Lower leg skin (tissue), 3 donors: Measurements from ENCODE around the gene ELP2.

Experiments used
- CTCF ChIP-seq, 3 donors: fragments of 450-650 bp; IDR thresholded peaks; one replicate each; pipeline ENCODE4 v1.5.1; 2016; ENCODE audit warnings: antibody characterized with exemption in 3 of 3, mild to moderate bottlenecking in 3 of 3, moderate library complexity in 2 of 3
- POLR2A ChIP-seq, 2 donors: fragments of 450-650 bp; IDR thresholded peaks; one replicate each; pipeline ENCODE4 v1.6.1; 2016 to 2017; ENCODE audit warnings: antibody characterized with exemption in 2 of 2, mild to moderate bottlenecking in 1 of 2, moderate library complexity in 1 of 2

GRCh38 chr18:36099311-36099710 is 30.4 kb upstream of the ELP2 start:
- TF ChIP-seq CTCF (IDR thresholded peaks at IDR 0.05) (no peak), POLR2A (IDR thresholded peaks at IDR 0.05) (no peak)
